Left lung (tissue), 10 donors: ENCODE measurements around the gene AOPEP. TPM values are rescaled to one million over a fixed set of nuclear protein-coding genes. Genes with fewer than 3 reads are reported as not detected.
A peak's percentile ranks its signal among the peaks of the same experiment; 100 is the strongest.

Experiments used
- ATAC-seq: fragments of 200-7000 bp; cut with Tn5 transposase; one replicate; pipeline ENCODE4 v1.9.1; 2020; ENCODE audit warnings: moderate library complexity
- DNase-seq, 4 donors: peaks; one replicate each; pipeline ENCODE4 v3.0.0-alpha.2; 2013 to 2020
- H3K27ac ChIP-seq, 2 donors: fragments of 200-600 bp; sonication (generic) in 1 of 2; one replicate each; pipeline versions ENCODE4 v1.5.0 to v1.8.0; 2020 to 2021
- H3K27me3 ChIP-seq, 2 donors: fragments of 200-600 bp; sonication (generic) in 1 of 2; one replicate each; pipeline versions ENCODE4 v1.5.0 to v1.8.0; 2020 to 2021
- H3K36me3 ChIP-seq, 2 donors: fragments of 200-600 bp; sonication (generic) in 1 of 2; one replicate each; pipeline versions ENCODE4 v1.5.0 to v1.8.0; 2020 to 2021
- H3K4me1 ChIP-seq, 2 donors: fragments of 200-600 bp; one replicate each; pipeline ENCODE4 v1.8.0; 2021
- H3K4me3 ChIP-seq, 2 donors: fragments of 200-600 bp; sonication (generic) in 1 of 2; one replicate each; pipeline versions ENCODE4 v1.5.0 to v1.8.0; 2020 to 2021; ENCODE audit warnings: mild to moderate bottlenecking in 1 of 2
- H3K9me3 ChIP-seq, 2 donors: fragments of 200-600 bp; sonication (generic) in 1 of 2; one replicate each; pipeline versions ENCODE4 v1.5.0 to v1.8.0; 2020 to 2021
- intact Hi-C, 2 donors: fragments of 100-400 bp; cut with DNase I; formaldehyde crosslinking; loops; one replicate each; pipeline versions ENCODE4 v1.11.2 to v1.14.2; 2022
- polyA plus RNA-seq, 6 donors: library from polyadenylated mRNA; unstranded; fragments of 120-200 nt; gene quantifications; one replicate each; pipeline ENCODE4 v1.2.1, GENCODE V29; 2013; ENCODE audit not compliant: insufficient read length in 6 of 6
- total RNA-seq, 2 donors: library from RNA; stranded (reverse); fragmentation: NEBNext Ultra II Directional; extraction: Animal tissue kit (Norgen Biotek cat#: 25700); gene quantifications; one replicate each; pipeline ENCODE4 v1.2.1, GENCODE V29; 2021
- TF ChIP-seq, protein P1 (sequence below), 2 donors: fragments of 200-600 bp; sonication (generic) in 1 of 2; IDR thresholded peaks; one replicate each; pipeline versions ENCODE4 v1.5.0 to v1.8.0; 2021; ENCODE audit warnings: antibody characterized with exemption in 2 of 2
- donor health status: DM: no; HTN: yes; CAD: no.
- donor health status: DM: no; HTN: no; CAD: no.

AOPEP gene
- total and polyA plus RNA-seq, 8 donors = 32.5 to 83.2 (median 39.9) TPM

DNA sequence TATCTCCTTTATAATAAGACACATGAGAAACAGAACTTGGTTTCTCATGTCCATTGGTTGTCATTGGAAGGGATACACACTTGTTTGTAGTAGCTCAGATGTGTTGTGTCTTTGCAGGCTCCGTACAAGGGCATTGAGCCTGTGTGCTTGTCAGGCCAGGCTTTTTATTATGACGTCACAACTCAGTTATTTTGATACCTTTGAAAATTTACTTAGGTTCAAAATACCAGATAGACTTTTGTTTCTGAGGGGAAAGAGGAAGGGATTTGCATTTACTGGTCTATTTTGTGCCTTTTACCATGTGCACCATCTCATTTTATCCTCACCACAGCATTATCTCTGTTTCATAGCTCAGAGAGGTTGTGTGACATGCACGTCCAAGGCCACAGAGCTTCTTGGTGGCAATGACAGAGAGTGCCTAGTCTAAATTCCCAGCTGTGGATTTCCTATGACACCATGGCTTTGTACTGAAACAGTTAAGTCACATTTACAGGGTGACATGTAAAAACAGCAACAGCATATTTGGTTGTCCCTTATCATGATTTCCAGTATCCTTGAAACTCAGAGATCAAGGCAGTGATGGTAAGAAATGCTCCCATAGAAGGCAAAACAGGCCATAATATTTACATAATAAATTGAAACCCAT is 268.7 kb downstream of the AOPEP start:
- Histone ChIP-seq H3K27me3 (no peaks in the 10 kb centered on the region), H3K36me3 (no peaks in the 10 kb centered on the region), H3K9me3 (no peaks in the 10 kb centered on the region), H3K27ac (peak overlapping the region; percentile 33 to 45), H3K4me1 (peaks cover 16 to 19% of the 10 kb centered on the region in 2 donors), H3K4me3 (no peak overlapping the region)
- TF ChIP-seq, protein P1, sequence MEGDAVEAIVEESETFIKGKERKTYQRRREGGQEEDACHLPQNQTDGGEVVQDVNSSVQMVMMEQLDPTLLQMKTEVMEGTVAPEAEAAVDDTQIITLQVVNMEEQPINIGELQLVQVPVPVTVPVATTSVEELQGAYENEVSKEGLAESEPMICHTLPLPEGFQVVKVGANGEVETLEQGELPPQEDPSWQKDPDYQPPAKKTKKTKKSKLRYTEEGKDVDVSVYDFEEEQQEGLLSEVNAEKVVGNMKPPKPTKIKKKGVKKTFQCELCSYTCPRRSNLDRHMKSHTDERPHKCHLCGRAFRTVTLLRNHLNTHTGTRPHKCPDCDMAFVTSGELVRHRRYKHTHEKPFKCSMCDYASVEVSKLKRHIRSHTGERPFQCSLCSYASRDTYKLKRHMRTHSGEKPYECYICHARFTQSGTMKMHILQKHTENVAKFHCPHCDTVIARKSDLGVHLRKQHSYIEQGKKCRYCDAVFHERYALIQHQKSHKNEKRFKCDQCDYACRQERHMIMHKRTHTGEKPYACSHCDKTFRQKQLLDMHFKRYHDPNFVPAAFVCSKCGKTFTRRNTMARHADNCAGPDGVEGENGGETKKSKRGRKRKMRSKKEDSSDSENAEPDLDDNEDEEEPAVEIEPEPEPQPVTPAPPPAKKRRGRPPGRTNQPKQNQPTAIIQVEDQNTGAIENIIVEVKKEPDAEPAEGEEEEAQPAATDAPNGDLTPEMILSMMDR (IDR thresholded peaks at IDR 0.05) = no peak
- intact Hi-C loops = no loop called here
- DNase-seq = no peak
- no peak for ATAC-seq

DNA sequence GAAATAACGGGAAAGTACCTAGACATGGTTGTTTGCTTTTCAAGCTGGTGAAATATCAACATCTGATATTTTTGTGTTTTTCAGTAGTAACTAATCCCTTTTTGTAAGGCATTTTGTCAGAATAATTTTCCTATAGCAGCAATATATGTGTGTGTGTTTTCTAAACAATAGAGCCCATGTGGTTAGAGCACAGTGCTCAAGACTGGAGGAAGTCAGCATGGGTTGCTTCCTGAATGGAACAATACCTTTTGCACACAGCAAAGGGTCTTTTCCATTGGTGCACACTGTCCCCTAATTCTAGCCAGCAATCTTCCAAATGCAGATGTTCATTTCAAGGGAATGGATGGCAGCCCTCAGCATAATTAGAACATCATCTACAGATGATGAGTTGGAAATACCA is 270.1 kb downstream of the AOPEP start:
- peaks cover 16 to 19% of the 10 kb centered on the region in 2 donors for H3K4me1 ChIP-seq

DNA sequence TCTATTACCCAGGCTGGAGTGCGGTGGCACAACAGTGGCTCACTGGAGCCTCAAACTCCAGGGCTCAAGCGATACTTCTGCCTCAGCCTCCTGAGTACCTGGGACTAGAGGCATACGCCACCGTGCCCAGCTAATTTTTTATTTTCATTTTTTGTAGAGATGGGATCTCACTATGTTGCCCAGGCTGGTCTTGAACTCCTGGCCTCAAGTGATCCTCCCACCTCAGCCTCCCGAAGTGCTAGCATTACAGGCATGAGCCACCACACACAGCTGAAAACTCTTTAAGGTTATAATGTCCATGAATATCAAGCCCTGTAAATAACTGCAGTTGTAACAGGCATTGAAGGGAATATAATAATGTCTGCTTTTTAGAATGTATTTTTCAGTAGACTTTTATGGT is 271.2 kb downstream of the AOPEP start:
- H3K27ac ChIP-seq = no peak overlapping the region
- no peak for ATAC-seq
- intact Hi-C loops = no loop called here

More for the DNA sequence above, 270.1 kb downstream of the AOPEP start:
- Histone ChIP-seq H3K9me3 (no peaks in the 10 kb centered on the region), H3K27ac (peak overlapping the region; percentile 30 to 33), H3K4me3 (no peak overlapping the region), H3K36me3 (no peaks in the 10 kb centered on the region), H3K27me3 (no peaks in the 10 kb centered on the region)
- ATAC-seq = no peak
- no peak for DNase-seq
- intact Hi-C loops = no loop called here
- TF ChIP-seq, protein P1 (IDR thresholded peaks at IDR 0.05) = no peak

DNA sequence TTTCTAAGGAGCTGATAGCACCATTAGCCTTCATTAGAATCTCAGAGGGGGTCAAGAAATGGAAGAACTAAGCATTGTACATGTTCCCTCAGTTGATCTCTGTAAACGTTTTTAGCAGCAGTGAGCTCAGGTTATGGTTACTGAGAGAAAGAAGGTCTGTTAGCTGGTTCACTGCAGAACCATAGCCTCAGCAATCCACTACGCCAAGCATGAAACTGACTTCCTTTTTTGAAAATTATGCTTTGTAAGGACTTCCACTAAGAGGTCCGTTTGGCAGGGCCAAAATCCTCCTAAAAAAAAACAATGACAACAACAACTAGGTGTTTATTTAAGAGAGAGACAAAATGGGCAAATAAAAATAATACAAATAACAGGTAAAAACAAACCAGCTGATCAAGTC is 273.3 kb downstream of the AOPEP start:
- H3K4me1 ChIP-seq = peaks cover 10 to 12% of the 10 kb centered on the region in 2 donors
- intact Hi-C loops = no loop called here
- TF ChIP-seq, protein P1 (IDR thresholded peaks at IDR 0.05) = no peak
- H3K4me3 ChIP-seq = no peak overlapping the region
- H3K36me3 ChIP-seq = no peaks in the 10 kb centered on the region
- no peaks in the 10 kb centered on the region for H3K9me3 ChIP-seq
- peaks cover 0 to 23% of the 10 kb centered on the region in 2 donors for H3K27me3 ChIP-seq
- ATAC-seq (no peak), DNase-seq (no peak)
- peak overlapping the region in 1 of 2 donors; percentile 87 for H3K27ac ChIP-seq

More for the DNA sequence above, 271.2 kb downstream of the AOPEP start:
- no peak for DNase-seq
- TF ChIP-seq, protein P1 (IDR thresholded peaks at IDR 0.05) = no peak
- Histone ChIP-seq H3K36me3 (no peaks in the 10 kb centered on the region), H3K4me3 (no peak overlapping the region), H3K9me3 (no peaks in the 10 kb centered on the region), H3K4me1 (peaks cover 16 to 17% of the 10 kb centered on the region in 2 donors), H3K27me3 (peaks cover 0 to 5% of the 10 kb centered on the region in 2 donors)

DNA sequence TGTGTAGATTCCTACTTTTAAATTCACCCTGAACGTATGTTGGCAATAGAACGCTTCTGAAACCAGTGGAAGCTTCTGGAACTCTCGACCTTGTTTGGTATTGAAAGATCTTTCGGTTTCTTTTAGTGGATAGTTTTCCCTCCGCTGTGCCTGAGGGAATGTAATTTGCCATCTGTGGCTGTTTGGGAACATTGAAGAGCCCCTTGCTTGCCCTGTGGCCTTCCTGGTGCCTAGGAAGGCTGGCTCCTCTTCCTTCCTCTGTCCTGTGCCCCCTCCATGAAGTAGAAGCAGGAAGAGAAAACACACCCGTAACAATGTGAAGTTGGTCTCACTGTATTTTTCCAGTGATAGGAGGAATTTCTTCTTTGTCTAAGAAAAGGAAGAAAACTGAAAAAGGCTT is 274.3 kb downstream of the AOPEP start:
- H3K36me3 ChIP-seq = no peaks in the 10 kb centered on the region
- H3K9me3 ChIP-seq = no peaks in the 10 kb centered on the region
- TF ChIP-seq, protein P1 (IDR thresholded peaks at IDR 0.05) = no peak
- intact Hi-C loops = no loop called here
- no peak for ATAC-seq
- peaks cover 5% of the 10 kb centered on the region in 2 donors for H3K4me1 ChIP-seq
- peak overlapping the region; percentile 69 to 87 for H3K27ac ChIP-seq
- no peak overlapping the region for H3K4me3 ChIP-seq
- no peak for DNase-seq
- peaks cover 0 to 33% of the 10 kb centered on the region in 2 donors for H3K27me3 ChIP-seq
